Right lobe of liver (tissue), 4 donors: ENCODE measurements around the gene ACAD11.

Source experiments
- CTCF ChIP-seq, 4 donors: fragments of 200-600 bp in 3 of 4; fragments of 450-650 bp in 1 of 4; IDR thresholded peaks; one replicate each; pipeline versions ENCODE4 v1.5.1 to v1.8.0; 2016 to 2022; ENCODE audit warnings: antibody characterized with exemption in 4 of 4, mild to moderate bottlenecking in 2 of 4
- POLR2A ChIP-seq: fragments of 450-650 bp; IDR thresholded peaks from one replicate; pipeline ENCODE4 v1.6.1; 2017; ENCODE audit warnings: antibody characterized with exemption, mild to moderate bottlenecking
- donor health status: DM: no; HTN: no; CAD: no.
- donor health status: DM: no; HTN: no; CAD: no.
- donor health status: DM: no; HTN: yes; CAD: no.

GRCh38 chr3:132643366-132643765 lies 16.2 kb downstream of the ACAD11 start:
- TF ChIP-seq CTCF (IDR thresholded peaks at IDR 0.05) (no peak), POLR2A (no peak)
